Progenitor cell of endocrine pancreas (in vitro differentiated cells): Measurements from ENCODE around the gene AP2B1. TPM values are rescaled to one million over a fixed set of nuclear protein-coding genes. Genes with fewer than 3 reads are reported as not detected.
"Not testable (repeated sequence)": the region's sequence is repeated elsewhere in the genome, so short reads cannot be mapped to it uniquely, and the experiment has no call there.

ENCODE experiments used
- DNase-seq: peaks from one replicate; pipeline ENCODE4 v3.0.0; 2021; ENCODE audit warnings: low spot score; ENCODE audit not compliant: unreplicated experiment
- H3K27ac Mint-ChIP-seq: 2 replicates; pipeline ENCODE4 v1.8.0; 2021; ENCODE audit warnings: mild to moderate bottlenecking, moderate library complexity, mixed read lengths
- H3K27me3 Mint-ChIP-seq: 2 replicates; pipeline ENCODE4 v1.8.0; 2021; ENCODE audit warnings: mixed read lengths
- H3K36me3 Mint-ChIP-seq: 2 replicates; pipeline ENCODE4 v1.8.0; 2022; ENCODE audit warnings: mixed read lengths; ENCODE audit not compliant: insufficient read depth
- H3K4me1 Mint-ChIP-seq: 2 replicates; pipeline ENCODE4 v1.8.0; 2021; ENCODE audit warnings: low read depth, mixed read lengths
- H3K4me3 Mint-ChIP-seq: 2 replicates; pipeline ENCODE4 v1.8.0; 2021; ENCODE audit warnings: low read depth, mild to moderate bottlenecking, moderate library complexity, mixed read lengths
- H3K9me3 Mint-ChIP-seq: 2 replicates; pipeline ENCODE4 v1.8.0; 2021; ENCODE audit warnings: low read depth, mixed read lengths
- CTCF ChIP-seq: fragments of 200-600 bp; sonication (generic); IDR thresholded peaks from one replicate; pipeline ENCODE4 v1.5.0; 2021; ENCODE audit warnings: antibody characterized with exemption, mild to moderate bottlenecking; ENCODE audit not compliant: unreplicated experiment
- total RNA-seq: library from RNA; stranded (reverse); gene quantifications from 2 replicates; pipeline ENCODE4 v1.2.1, GENCODE V29; 2021

Gene AP2B1
- total RNA-seq, 1 donor from 2014 or later: 194 TPM

GRCh38 chr17:35559495-35560210 lies 27.5 kb upstream of the AP2B1 start:
- TF ChIP-seq CTCF: no peak
- H3K4me3 Mint-ChIP-seq: no peak overlapping the region
- DNase-seq: no peak
- peaks cover 41% of the 10 kb centered on the region for H3K27me3 Mint-ChIP-seq
- H3K4me1 Mint-ChIP-seq: peaks cover 2% of the 10 kb centered on the region
- H3K9me3 Mint-ChIP-seq: no peaks in the 10 kb centered on the region
- H3K36me3 Mint-ChIP-seq: no peaks in the 10 kb centered on the region
- H3K27ac Mint-ChIP-seq: no peak overlapping the region

GRCh38 chr17:35560703-35561102 lies 26.4 kb upstream of the AP2B1 start, which contains the start of gene SLFN14:
Gene SLFN14, minus strand, starts transcription at chr17:35560819. Its CDS starts 2,757 bp downstream, at chr17:35558062.
- DNase-seq: no peak
- peaks cover 2% of the 10 kb centered on the region for H3K4me1 Mint-ChIP-seq
- peaks cover 50% of the 10 kb centered on the region for H3K27me3 Mint-ChIP-seq
- no peak for TF ChIP-seq CTCF
- H3K4me3 Mint-ChIP-seq: no peak within 1 kb of the TSS
- H3K27ac Mint-ChIP-seq: no peak within 1 kb of the TSS
- H3K36me3 Mint-ChIP-seq: no peaks in the 10 kb centered on the region
- H3K9me3 Mint-ChIP-seq: no peaks in the 10 kb centered on the region

- H3K4me3 Mint-ChIP-seq, H3K9me3 Mint-ChIP-seq, H3K27ac Mint-ChIP-seq, DNase-seq, H3K36me3 Mint-ChIP-seq, H3K4me1 Mint-ChIP-seq: not testable (repeated sequence)
- peaks cover 55% of the 10 kb centered on the region for H3K27me3 Mint-ChIP-seq
Measured at GRCh38 chr17:35563181-35563580, 23.9 kb upstream of the AP2B1 start.

GRCh38 chr17:35566968-35567367 lies 20.2 kb upstream of the AP2B1 start:
- DNase-seq: no peak
- no peak for TF ChIP-seq CTCF
- no peaks in the 10 kb centered on the region for H3K9me3 Mint-ChIP-seq
- peak overlapping the region; percentile 93 for H3K4me3 Mint-ChIP-seq
- peak overlapping the region; percentile 71 for H3K27ac Mint-ChIP-seq
- H3K27me3 Mint-ChIP-seq: peaks cover 39% of the 10 kb centered on the region
- H3K36me3 Mint-ChIP-seq: no peaks in the 10 kb centered on the region
- H3K4me1 Mint-ChIP-seq: peaks cover 16% of the 10 kb centered on the region

GRCh38 chr17:35568561-35568960 lies 18.6 kb upstream of the AP2B1 start:
- H3K27ac Mint-ChIP-seq: peak overlapping the region; percentile 99
- H3K36me3 Mint-ChIP-seq: no peaks in the 10 kb centered on the region

More at GRCh38 chr17:35568561-35568960, 18.6 kb upstream of the AP2B1 start:
- DNase-seq: no peak
- Mint-ChIP-seq H3K4me1 (peaks cover 16% of the 10 kb centered on the region), H3K27me3 (peaks cover 35% of the 10 kb centered on the region), H3K4me3 (peak overlapping the region; percentile 93), H3K9me3 (no peaks in the 10 kb centered on the region)
- no peak for TF ChIP-seq CTCF
